ENCODE results near the gene TMCO1.
A peak's percentile ranks its signal among the peaks of the same experiment; 100 is the strongest.

The TMCO1 gene

GRCh38 chr1:165764277-165764676 is 4.4 kb downstream of the TMCO1 start:
- POLR2A ChIA-PET: no interaction called here
- DNase-seq (ENCODE audit: extremely low spot score): no peak

GRCh38 chr1:165763442-165763841 is 5.2 kb downstream of the TMCO1 start:
- no peak for DNase-seq (ENCODE audit: extremely low spot score)
- ChIA-PET CTCF (interaction anchor here (0.9 kb wide), 1 partner anchor 17 kb away, joined by 3 read pairs; no protein-coding TSS in a partner anchor), POLR2A (no interaction called here)
- TF ChIP-seq CTCF (IDR thresholded peaks at IDR 0.05; ENCODE audit: control extremely low read depth, extremely low read depth, low read depth, missing control alignments): no peak

More at GRCh38 chr1:165764277-165764676, 4.4 kb downstream of the TMCO1 start:
- CTCF ChIA-PET: interaction anchor here (0.9 kb wide), 1 partner anchor 18 kb away, joined by 3 read pairs; no protein-coding TSS in a partner anchor
- no peak for TF ChIP-seq CTCF (IDR thresholded peaks at IDR 0.05; ENCODE audit: control extremely low read depth, extremely low read depth, low read depth, missing control alignments)

GRCh38 chr1:165762725-165763124 is 5.9 kb downstream of the TMCO1 start:
- CTCF ChIA-PET: no interaction called here
- DNase-seq (ENCODE audit: extremely low spot score): no peak
- no peak for TF ChIP-seq CTCF (IDR thresholded peaks at IDR 0.05; ENCODE audit: control extremely low read depth, extremely low read depth, low read depth, missing control alignments)
- POLR2A ChIA-PET: no interaction called here

GRCh38 chr1:165759095-165759494 is 9.6 kb downstream of the TMCO1 start:
- no peak for TF ChIP-seq CTCF (IDR thresholded peaks at IDR 0.05; ENCODE audit: control extremely low read depth, extremely low read depth, low read depth, missing control alignments)
- ChIA-PET CTCF (interaction anchor here (0.7 to 1.5 kb wide), 3 partner anchors 14 to 527 kb away, joined by 3 to 6 read pairs (median 3); no protein-coding TSS in a partner anchor), POLR2A (interaction anchor here (1.6 kb wide), 1 partner anchor 10 kb away, joined by 5 read pairs; no protein-coding TSS in a partner anchor)
- DNase-seq (ENCODE audit: extremely low spot score): no peak

GRCh38 chr1:165755393-165756010 is 13.2 kb downstream of the TMCO1 start:
- DNase-seq (ENCODE audit: extremely low spot score): no peak
- CTCF ChIA-PET: interaction anchor here (1.0 to 1.7 kb wide), 3 partner anchors 9 to 158 kb away, joined by 3 to 4 read pairs (median 4); no protein-coding TSS in a partner anchor
- POLR2A ChIA-PET: no interaction called here
- TF ChIP-seq CTCF (IDR thresholded peaks at IDR 0.05; ENCODE audit: control extremely low read depth, extremely low read depth, low read depth, missing control alignments): no peak

- TF ChIP-seq CTCF (IDR thresholded peaks at IDR 0.05; ENCODE audit: control extremely low read depth, extremely low read depth, low read depth, missing control alignments): no peak
- peak; percentile 31 for DNase-seq (ENCODE audit: extremely low spot score)
- ChIA-PET CTCF (no interaction called here), POLR2A (no interaction called here)
Observed at GRCh38 chr1:165753934-165754333, 14.7 kb downstream of the TMCO1 start.
